NB4 (cell line): ENCODE results near the gene SQOR.

Experiments used
- DNase-seq: peaks from one replicate; pipeline ENCODE4 v3.0.0; 2010; ENCODE audit warnings: low read depth
- H3K4me3 ChIP-seq: one replicate; pipeline ENCODE4 v1.5.1; 2011; ENCODE audit warnings: mild to moderate bottlenecking, low read depth, low read length, moderate library complexity
- MYC ChIP-seq: IDR thresholded peaks from 2 replicates; pipeline ENCODE4 v1.6.1; 2011; ENCODE audit warnings: low read depth, low read length
- POLR2A ChIP-seq: IDR thresholded peaks from 2 replicates; pipeline ENCODE4 v1.6.1; 2011; ENCODE audit warnings: mild to moderate bottlenecking; ENCODE audit not compliant: insufficient read length; ENCODE audit errors: extremely low read depth
- TF ChIP-seq, protein P1 (sequence below): IDR thresholded peaks from one replicate; pipeline ENCODE4 v1.5.1; 2012; ENCODE audit warnings: low read depth, low read length
- TF ChIP-seq, protein P2 (sequence below): IDR thresholded peaks from 2 replicates; pipeline ENCODE4 v1.6.1; 2011; ENCODE audit warnings: low read depth, low read length

SQOR gene

DNA sequence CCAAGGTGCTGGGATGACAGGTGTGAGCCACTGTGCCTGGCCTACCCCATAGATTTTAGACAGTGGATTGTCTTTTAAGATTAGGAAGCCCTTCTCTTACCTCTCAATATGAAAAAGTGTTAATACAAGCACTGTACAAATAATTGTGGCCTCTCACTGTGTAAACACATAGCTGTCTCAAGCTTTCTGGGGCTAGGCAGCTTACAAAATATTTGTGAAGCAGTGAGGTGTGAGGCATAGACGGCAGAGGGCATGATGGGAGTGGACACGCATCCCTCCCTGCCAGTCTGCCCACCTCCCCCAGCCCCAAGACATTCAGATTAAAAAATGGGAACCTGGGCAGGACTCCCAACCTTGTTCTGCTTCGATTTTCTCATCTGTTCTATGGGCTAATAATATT lies 34.6 kb downstream of the SQOR start:
- no peak for DNase-seq
- TF ChIP-seq, protein P1, sequence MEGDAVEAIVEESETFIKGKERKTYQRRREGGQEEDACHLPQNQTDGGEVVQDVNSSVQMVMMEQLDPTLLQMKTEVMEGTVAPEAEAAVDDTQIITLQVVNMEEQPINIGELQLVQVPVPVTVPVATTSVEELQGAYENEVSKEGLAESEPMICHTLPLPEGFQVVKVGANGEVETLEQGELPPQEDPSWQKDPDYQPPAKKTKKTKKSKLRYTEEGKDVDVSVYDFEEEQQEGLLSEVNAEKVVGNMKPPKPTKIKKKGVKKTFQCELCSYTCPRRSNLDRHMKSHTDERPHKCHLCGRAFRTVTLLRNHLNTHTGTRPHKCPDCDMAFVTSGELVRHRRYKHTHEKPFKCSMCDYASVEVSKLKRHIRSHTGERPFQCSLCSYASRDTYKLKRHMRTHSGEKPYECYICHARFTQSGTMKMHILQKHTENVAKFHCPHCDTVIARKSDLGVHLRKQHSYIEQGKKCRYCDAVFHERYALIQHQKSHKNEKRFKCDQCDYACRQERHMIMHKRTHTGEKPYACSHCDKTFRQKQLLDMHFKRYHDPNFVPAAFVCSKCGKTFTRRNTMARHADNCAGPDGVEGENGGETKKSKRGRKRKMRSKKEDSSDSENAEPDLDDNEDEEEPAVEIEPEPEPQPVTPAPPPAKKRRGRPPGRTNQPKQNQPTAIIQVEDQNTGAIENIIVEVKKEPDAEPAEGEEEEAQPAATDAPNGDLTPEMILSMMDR: no peak
- TF ChIP-seq, protein P2, sequence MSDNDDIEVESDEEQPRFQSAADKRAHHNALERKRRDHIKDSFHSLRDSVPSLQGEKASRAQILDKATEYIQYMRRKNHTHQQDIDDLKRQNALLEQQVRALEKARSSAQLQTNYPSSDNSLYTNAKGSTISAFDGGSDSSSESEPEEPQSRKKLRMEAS: no peak
- TF ChIP-seq POLR2A: no peak
- no peak for TF ChIP-seq MYC
- no peak overlapping the region for H3K4me3 ChIP-seq

DNA sequence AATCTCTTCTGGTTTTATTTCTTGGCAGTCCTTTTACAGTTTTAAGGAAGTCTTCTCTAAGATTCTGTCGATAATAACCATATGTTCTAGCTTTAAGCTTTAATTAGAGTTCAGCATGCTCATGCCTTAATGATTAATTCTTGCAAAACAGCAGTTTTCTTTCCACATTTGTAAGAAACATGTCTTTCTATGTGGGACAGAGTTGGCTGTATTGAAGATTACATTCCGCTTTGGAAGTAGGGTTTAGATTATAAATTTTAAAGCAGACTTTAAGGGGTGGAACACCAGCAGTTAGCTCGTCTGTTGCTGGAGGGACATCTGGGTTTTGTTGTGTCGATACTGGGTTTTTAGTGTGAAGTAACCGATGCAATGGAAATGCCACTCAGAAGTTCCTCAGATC lies 35.3 kb downstream of the SQOR start:
- no peak for TF ChIP-seq POLR2A
- no peak for TF ChIP-seq MYC
- TF ChIP-seq, protein P2: no peak
- TF ChIP-seq, protein P1: no peak
- DNase-seq: no peak
- H3K4me3 ChIP-seq: no peak overlapping the region

DNA sequence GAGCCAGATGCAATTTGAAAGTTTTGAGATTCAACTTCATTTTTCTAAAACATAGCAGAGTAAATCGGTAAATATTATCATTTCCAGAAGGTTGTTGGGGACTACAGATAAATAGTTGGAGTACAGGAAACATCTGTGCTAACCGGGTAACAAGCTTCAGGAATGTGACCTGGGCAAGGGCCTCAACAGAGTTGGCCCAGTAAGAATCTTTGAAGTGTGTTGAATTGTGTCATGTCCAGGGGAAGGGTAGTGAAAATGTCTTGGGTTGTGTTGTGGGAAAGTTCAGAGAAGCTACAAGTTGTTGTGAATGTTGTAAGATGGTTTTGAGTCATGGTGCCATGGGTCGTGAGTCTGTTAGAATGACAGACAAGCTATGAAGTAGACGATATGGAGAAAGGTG lies 35.7 kb downstream of the SQOR start:
- no peak for DNase-seq
- H3K4me3 ChIP-seq: no peak overlapping the region
- TF ChIP-seq, protein P2: no peak
- TF ChIP-seq, protein P1: no peak
- TF ChIP-seq POLR2A (no peak), MYC (no peak)

DNA sequence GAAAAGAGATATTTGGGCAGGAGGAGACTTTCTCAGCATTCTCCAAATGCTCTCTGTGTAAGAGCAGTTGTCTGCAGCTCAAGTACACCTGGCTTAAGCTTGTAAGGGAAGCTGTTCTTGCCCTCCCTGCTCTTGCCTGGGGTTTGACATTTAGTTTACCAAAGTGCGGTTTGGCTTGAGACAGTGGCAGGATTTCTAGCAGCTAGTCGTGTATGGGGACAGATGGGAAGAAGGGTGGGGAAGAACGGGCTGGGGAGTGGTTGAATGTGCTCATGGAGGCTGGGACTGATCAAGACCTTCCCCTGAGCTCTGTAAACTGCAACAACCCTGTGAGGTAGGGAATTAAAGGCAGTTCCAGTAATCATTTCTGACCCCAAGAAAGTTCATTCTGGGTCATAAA lies 39.8 kb downstream of the SQOR start:
- no peak overlapping the region for H3K4me3 ChIP-seq
- no peak for TF ChIP-seq MYC
- TF ChIP-seq POLR2A: no peak
- TF ChIP-seq, protein P1: no peak
- TF ChIP-seq, protein P2: no peak

DNA sequence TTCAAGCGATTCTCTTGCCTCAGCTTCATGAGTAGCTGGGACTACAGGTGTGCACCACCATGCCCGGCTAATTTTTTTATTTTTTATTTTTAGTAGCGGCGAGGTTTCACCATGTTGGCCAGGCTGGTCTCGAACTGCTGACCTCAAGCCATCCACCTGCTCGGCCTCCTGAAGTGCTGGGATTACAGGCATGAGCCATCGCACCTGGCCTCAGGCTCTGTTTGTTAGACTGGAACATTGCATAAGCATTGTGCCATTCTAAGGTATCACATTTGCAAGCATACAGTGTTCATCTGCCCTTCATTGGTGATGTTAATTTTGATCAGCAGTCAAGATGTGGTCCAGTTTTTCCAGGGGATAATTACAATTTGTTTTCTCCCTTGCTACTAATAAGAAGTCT lies 43.0 kb downstream of the SQOR start:
- TF ChIP-seq, protein P1: no peak
- TF ChIP-seq MYC (no peak), POLR2A (no peak)
- TF ChIP-seq, protein P2: no peak
- DNase-seq: no peak
- H3K4me3 ChIP-seq: no peak overlapping the region

More for the DNA sequence above, 39.8 kb downstream of the SQOR start:
- no peak for DNase-seq
